ENCODE results near the gene NRL.
A peak's percentile ranks its signal among the peaks of the same experiment; 100 is the strongest.
"Not testable (repeated sequence)": the region's sequence is repeated elsewhere in the genome, so short reads cannot be mapped to it uniquely, and the experiment has no call there.

Gene NRL

DNA sequence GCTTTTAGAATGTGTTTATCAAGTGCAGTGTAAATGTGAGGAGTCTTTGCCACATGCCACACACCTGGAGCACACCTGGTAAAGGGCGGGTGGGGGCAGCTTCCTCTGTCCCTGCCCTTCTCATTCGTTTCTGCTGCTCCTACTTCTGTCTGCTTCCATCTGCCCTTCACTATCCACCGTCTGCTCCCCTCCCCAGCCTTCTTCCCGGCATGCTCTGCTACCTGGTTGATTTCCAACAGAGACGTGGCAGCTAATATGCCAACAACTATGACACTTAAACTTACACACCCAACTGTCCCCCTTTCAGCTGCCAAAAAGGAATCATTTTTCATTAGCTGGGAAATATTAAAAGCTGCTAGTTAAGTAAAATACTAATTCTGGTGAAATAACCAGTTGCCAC lies 72.0 kb downstream of the NRL start:
- H3K36me3 Mint-ChIP-seq (ENCODE audit: low read depth): no peaks in the 10 kb centered on the region
- TF ChIP-seq, protein P1, sequence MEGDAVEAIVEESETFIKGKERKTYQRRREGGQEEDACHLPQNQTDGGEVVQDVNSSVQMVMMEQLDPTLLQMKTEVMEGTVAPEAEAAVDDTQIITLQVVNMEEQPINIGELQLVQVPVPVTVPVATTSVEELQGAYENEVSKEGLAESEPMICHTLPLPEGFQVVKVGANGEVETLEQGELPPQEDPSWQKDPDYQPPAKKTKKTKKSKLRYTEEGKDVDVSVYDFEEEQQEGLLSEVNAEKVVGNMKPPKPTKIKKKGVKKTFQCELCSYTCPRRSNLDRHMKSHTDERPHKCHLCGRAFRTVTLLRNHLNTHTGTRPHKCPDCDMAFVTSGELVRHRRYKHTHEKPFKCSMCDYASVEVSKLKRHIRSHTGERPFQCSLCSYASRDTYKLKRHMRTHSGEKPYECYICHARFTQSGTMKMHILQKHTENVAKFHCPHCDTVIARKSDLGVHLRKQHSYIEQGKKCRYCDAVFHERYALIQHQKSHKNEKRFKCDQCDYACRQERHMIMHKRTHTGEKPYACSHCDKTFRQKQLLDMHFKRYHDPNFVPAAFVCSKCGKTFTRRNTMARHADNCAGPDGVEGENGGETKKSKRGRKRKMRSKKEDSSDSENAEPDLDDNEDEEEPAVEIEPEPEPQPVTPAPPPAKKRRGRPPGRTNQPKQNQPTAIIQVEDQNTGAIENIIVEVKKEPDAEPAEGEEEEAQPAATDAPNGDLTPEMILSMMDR (IDR thresholded peaks at IDR 0.05; ENCODE audit: unreplicated experiment in 3 of 3): no peak
- H3K4me1 Mint-ChIP-seq: no peaks in the 10 kb centered on the region
- no peaks in the 10 kb centered on the region for H3K9me3 Mint-ChIP-seq
- no peak overlapping the region for H3K4me3 Mint-ChIP-seq
- H3K27ac Mint-ChIP-seq: no peak overlapping the region
- peaks cover 12% of the 10 kb centered on the region for H3K27me3 Mint-ChIP-seq (ENCODE audit: low read depth)

DNA sequence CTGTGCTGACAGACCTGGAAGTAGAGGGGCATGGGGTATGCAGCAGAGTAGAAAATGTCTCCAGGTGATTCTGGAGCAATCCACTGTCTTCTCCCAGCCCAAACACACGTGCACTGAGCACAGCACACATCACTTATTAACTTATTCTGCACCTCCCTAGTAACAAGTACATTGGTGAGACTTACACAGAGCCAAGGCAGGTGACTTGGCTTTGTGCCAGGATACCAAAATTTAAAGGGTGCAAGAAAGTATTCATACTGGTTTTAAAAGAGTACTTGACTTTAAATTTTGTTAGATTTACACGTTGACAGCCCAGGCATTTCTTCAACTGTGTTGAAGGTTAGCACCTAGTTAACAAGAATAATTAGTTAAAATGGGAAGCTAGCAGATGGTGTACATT lies 74.1 kb downstream of the NRL start:
- Mint-ChIP-seq H3K27me3 (ENCODE audit: low read depth) (peaks cover 10% of the 10 kb centered on the region), H3K4me3 (no peak overlapping the region), H3K9me3 (no peaks in the 10 kb centered on the region), H3K27ac (peak overlapping the region in 1 of 3 experiments; percentile 34), H3K36me3 (ENCODE audit: low read depth) (no peaks in the 10 kb centered on the region), H3K4me1 (peaks cover 7% of the 10 kb centered on the region)
- TF ChIP-seq, protein P1 (IDR thresholded peaks at IDR 0.05; ENCODE audit: unreplicated experiment in 3 of 3): no peak

DNA sequence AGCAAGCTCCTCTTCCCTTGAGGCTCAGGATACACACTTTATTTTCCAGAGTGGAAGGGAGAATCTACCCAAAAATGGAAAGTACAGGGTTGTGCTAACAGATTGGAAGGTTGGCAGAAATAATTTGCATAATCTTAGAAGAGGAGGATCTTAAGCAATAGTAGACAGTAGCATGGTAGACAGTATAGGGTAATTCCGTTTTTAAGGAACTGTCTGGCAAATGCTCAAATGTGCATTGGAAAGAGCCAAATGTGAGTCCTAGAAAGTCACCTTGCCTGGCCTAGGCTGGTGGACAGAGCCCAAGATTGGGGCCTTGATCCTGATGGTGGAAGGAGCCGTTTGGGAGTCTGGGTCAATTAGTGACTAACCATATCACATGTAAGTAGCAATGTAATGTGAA lies 76.1 kb downstream of the NRL start:
- Mint-ChIP-seq H3K36me3 (ENCODE audit: low read depth) (no peaks in the 10 kb centered on the region), H3K4me3 (no peak overlapping the region), H3K9me3 (peaks cover 5% of the 10 kb centered on the region), H3K4me1 (peaks cover 7% of the 10 kb centered on the region), H3K27ac (no peak overlapping the region), H3K27me3 (ENCODE audit: low read depth) (peaks cover 5% of the 10 kb centered on the region)
- TF ChIP-seq, protein P1 (IDR thresholded peaks at IDR 0.05; ENCODE audit: unreplicated experiment in 3 of 3): no peak

DNA sequence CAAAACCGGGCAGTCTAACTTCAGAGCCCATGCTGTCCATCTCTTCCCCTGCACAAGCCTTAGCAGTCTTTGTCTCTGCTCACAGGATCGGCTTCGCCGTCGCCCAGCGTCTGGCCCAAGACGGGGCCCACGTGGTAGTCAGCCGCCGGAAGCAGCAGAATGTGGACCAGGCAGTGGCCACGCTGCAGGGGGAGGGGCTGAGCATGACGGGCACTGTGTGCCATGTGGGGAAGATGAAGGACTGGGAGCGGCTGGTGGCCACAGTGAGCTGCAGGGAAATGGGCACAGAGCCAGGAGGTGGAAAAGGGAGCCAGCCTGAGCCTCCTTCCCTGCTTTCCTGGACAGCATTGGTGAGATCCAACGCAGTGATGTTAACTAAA lies 77.1 kb downstream of the NRL start:
- TF ChIP-seq, protein P1 (IDR thresholded peaks at IDR 0.05; ENCODE audit: unreplicated experiment in 3 of 3): no peak
- peaks cover 7% of the 10 kb centered on the region for H3K4me1 Mint-ChIP-seq
- no peak overlapping the region for H3K27ac Mint-ChIP-seq
- H3K9me3 Mint-ChIP-seq: peaks cover 9% of the 10 kb centered on the region
- H3K36me3 Mint-ChIP-seq (ENCODE audit: low read depth): no peaks in the 10 kb centered on the region
- peaks cover 5% of the 10 kb centered on the region for H3K27me3 Mint-ChIP-seq (ENCODE audit: low read depth)
- peak overlapping the region in 1 of 3 experiments; percentile 56 for H3K4me3 Mint-ChIP-seq

DNA sequence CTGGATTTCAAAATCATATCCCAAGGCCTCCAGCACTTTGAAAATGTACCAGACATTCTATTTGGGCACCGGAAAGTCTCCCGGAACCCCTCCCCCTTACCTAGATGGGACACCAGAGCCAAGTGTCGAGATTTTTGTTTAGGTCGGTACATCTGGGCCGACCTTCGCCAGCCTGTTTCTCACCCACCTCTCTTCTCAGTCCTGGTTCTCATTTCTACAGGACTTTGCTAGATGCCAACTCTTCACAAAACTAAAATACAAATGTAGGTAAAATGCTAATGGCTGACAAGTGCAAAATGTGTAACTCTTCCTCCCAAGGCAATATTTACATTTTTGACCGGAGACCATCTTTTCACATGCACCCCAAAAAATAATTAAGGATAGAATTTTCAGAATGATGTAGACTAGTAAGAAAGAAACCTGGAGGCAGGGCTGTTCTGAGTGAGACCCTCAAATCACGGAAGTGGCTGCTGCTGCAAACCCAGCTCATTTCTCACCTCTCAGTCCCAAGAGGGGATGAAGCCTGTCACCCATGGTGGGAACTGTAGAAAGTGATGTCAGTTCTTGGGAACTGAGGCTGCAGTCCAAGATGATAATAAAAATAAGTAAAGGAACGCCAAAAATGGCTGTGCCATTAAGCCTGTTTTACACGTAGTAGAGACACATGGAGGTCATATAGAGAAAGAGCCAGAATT lies 77.6 kb downstream of the NRL start:
- Mint-ChIP-seq H3K27ac (peak overlapping the region; percentile 92 to 98 (median 96)), H3K4me3 (peak overlapping the region; percentile 90 to 95 (median 93)), H3K9me3 (peaks cover 14% of the 10 kb centered on the region)
- not testable (repeated sequence) for H3K4me1 Mint-ChIP-seq; H3K27me3 Mint-ChIP-seq (ENCODE audit: low read depth); H3K36me3 Mint-ChIP-seq (ENCODE audit: low read depth)
- TF ChIP-seq, protein P1 (IDR thresholded peaks at IDR 0.05; ENCODE audit: unreplicated experiment in 3 of 3): peak in 1 of 3 experiments; percentile 13

Data from nephron (organoid).